Fibroblast of villous mesenchyme (primary cell): ENCODE results near the gene MTRR. TPM values are rescaled to one million over a fixed set of nuclear protein-coding genes. Genes with fewer than 3 reads are reported as not detected.

Experiments
- DNase-seq: peaks from one replicate; pipeline ENCODE4 v3.0.0-alpha.2; 2010; ENCODE audit warnings: low read depth
- H3K4me3 ChIP-seq: 2 replicates; pipeline ENCODE4 v1.5.1; 2011; ENCODE audit warnings: low read depth, mild to moderate bottlenecking, low read length
- total RNA-seq: library from RNA; depleted of rRNA; stranded (reverse); fragments of >200 nt; gene quantifications from 2 replicates; pipeline ENCODE4 v1.2.3, GENCODE V29; 2012
- TF ChIP-seq, protein P1 (sequence below): IDR thresholded peaks from 2 replicates; pipeline ENCODE4 v1.5.1; 2012; ENCODE audit warnings: low read depth, mild to moderate bottlenecking, low read length; ENCODE audit not compliant: insufficient read depth

Gene MTRR
- total RNA-seq, 1 donor: 41.5 TPM

DNA sequence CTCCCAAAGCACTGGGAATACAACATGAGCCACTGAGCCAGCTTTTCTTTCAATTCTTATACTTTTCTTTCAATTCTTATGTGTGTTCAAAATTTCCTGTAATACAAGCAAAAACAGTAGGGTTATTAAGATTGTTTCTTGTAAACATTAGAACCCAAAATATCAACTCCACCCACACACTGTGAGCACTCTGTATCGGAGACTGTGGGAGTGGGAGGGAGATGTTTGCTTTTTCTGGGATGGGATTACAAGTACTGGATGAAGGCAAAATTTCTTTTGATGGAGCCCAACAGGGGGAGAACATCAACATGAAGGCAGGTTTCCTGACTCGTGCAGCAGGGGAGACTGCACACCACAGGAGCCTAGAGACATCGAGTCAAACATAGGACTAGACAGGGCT lies 13.3 kb upstream of the MTRR start:
- DNase-seq: no peak
- TF ChIP-seq, protein P1, sequence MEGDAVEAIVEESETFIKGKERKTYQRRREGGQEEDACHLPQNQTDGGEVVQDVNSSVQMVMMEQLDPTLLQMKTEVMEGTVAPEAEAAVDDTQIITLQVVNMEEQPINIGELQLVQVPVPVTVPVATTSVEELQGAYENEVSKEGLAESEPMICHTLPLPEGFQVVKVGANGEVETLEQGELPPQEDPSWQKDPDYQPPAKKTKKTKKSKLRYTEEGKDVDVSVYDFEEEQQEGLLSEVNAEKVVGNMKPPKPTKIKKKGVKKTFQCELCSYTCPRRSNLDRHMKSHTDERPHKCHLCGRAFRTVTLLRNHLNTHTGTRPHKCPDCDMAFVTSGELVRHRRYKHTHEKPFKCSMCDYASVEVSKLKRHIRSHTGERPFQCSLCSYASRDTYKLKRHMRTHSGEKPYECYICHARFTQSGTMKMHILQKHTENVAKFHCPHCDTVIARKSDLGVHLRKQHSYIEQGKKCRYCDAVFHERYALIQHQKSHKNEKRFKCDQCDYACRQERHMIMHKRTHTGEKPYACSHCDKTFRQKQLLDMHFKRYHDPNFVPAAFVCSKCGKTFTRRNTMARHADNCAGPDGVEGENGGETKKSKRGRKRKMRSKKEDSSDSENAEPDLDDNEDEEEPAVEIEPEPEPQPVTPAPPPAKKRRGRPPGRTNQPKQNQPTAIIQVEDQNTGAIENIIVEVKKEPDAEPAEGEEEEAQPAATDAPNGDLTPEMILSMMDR: no peak
- H3K4me3 ChIP-seq: no peak overlapping the region

DNA sequence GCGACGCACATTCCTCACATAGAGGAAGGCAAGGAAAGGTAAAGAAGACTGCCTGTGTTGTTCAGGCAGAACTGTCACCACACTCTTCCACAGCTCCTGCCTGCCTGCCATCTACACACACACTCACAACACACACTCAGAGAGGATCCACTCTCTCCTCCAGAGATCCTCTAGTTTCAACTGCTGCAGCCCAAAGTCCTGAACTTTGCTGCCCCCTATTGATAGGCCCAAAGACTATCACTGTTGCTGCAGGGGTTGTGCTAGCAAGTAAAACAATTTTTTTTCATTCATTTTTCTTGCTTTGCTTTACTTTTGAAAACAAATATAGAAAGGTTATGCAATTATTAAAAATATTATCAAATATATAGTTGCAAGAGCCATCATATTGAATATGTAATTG lies 12.1 kb upstream of the MTRR start:
- peak; percentile 50 for DNase-seq
- no peak overlapping the region for H3K4me3 ChIP-seq
- TF ChIP-seq, protein P1: peak; percentile 79

DNA sequence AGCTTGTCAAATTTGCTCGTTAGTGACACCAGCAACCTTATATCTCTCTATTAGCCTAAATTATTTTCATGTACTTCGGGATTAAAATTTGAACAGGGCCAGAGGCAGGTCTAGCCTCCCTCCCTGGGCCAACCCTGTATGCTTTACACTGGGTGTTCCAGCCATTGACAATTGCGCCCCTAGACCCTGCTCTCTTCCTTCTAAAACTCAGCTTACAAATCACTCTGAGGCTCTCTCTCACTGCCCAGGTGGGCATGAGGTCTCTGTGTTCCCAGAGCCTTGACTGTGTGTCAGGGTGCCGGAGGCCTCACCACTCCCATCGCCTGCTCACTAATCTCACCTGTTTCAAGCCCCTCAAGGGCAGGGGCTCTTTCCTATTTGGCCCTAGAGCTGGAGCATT lies 11.6 kb upstream of the MTRR start:
- no peak for DNase-seq
- TF ChIP-seq, protein P1: no peak
- no peak overlapping the region for H3K4me3 ChIP-seq

DNA sequence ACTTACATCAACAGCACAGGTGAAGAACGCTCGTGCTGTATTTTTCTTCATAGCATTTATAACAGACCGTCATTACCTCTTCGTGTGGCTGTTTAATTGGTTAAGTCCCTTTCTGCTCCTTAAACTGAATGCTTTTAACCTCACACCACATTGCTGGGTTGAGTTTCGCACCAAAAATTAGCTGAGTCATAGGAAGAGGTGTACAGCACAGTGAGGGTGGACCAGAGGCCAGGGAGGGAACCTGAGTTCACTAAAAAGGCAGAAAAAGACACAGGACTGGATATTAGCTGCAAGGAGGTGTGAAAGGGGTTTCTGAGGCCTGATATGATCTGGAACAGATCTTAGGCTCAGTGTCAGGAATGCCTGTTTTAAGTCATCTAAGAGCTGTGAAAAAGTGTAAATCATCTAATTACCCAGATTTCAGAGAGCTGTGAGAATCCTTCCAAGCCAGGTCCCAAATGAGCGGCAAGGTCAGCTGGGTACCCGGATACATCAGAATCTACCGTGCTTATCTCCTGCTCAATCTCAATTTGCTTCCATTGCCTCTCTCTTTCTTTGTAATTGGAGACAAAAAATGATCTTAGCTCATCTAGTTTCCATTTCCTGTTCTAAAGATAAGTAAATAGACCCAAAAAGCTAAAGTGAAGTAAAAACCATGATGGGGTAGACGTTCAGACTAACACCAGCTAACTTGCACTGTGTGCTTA lies 10.9 kb upstream of the MTRR start:
- DNase-seq: no peak
- H3K4me3 ChIP-seq: no peak overlapping the region
- TF ChIP-seq, protein P1: no peak

DNA sequence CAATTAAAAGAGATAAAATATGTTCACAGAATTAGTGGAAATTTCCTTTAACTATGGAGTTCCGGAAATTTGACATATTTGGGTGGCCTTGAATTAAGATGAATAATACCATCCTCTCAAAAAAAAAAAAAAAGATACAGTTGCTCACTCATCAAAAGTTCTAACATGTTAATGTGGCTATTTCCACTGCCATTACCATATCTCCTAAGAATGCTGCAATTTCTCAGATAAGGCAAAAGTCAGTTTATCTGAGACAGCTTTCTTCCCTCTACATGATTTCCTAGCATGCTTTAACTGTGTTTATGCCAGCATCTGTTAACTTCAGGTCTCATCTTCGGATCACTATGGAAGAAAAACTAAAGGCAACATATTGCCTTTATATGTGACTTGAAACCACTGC lies 2.8 kb upstream of the MTRR start:
- TF ChIP-seq, protein P1: no peak
- no peak for DNase-seq
- H3K4me3 ChIP-seq: no peak overlapping the region

DNA sequence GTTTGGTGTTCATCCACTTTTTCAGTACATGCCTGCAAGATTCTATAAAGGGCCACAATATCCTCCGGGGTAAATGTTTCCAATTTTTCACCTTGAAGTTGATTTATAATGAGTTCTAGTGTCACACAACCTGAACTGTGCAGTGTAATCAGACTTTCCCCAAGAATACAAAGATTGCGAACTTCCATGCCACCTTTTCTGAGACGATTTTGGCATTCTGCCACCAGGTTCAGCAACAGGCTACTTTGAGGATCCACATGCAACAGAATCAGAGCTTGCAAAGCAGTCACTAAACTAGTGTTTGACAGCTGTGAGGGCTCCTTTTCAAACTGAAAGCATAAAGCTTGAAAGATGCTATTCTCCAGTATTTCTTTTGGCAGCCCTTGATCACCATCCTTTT lies 1.7 kb upstream of the MTRR start:
- no peak for DNase-seq
- TF ChIP-seq, protein P1: no peak
- no peak overlapping the region for H3K4me3 ChIP-seq

DNA sequence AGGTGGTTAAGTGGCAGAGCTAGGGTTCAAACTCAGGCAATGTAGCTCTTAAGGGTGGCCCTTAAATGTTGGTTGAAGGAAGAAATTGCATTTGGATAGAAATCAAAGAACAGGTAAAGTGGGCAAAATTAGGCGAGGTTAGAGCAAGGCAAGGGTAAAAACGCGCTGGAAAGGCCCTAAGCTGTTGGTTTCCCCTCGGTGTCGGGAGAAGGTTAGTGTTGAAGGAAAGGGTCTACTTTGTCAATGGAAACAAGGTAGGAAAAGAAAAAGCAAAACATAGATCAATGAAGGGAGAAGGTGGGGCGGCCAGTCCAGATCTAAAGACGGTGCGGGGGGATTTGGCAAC lies 548 bp upstream of the MTRR start:
- DNase-seq: no peak
- TF ChIP-seq, protein P1: no peak
- peak overlapping the region; percentile 87 for H3K4me3 ChIP-seq
